NCI-H526 treated with DMSO at 0.1 percent for 48 hours (cell line): ENCODE results near the gene METTL1.

Experiments used
- DNase-seq: peaks from one replicate; lab custom pipeline; 2025; lab: John Stamatoyannopoulos, UW

METTL1 gene

GRCh38 chr12:57737467-57738460 lies 34.1 kb downstream of the METTL1 start:
- no peak for DNase-seq

GRCh38 chr12:57736741-57737466 lies 35.0 kb downstream of the METTL1 start:
- no peak for DNase-seq

GRCh38 chr12:57735952-57736740 lies 35.8 kb downstream of the METTL1 start:
- no peak for DNase-seq

- DNase-seq: no peak
Observed at GRCh38 chr12:57735198-57735855, 36.6 kb downstream of the METTL1 start.

- no peak for DNase-seq
Observed at GRCh38 chr12:57734591-57734990, 37.3 kb downstream of the METTL1 start.

GRCh38 chr12:57733928-57734327 lies 38.0 kb downstream of the METTL1 start:
- DNase-seq: no peak

- no peak for DNase-seq
Observed at GRCh38 chr12:57732726-57733593, 38.9 kb downstream of the METTL1 start.

- no peak for DNase-seq
Observed at GRCh38 chr12:57732270-57732669, 39.6 kb downstream of the METTL1 start.

GRCh38 chr12:57731411-57732080 lies 40.4 kb downstream of the METTL1 start:
- no peak for DNase-seq

- no peak for DNase-seq
Observed at GRCh38 chr12:57730336-57731067, 41.4 kb downstream of the METTL1 start.

GRCh38 chr12:57729321-57729844 lies 42.5 kb downstream of the METTL1 start:
- no peak for DNase-seq

- DNase-seq: no peak
Observed at GRCh38 chr12:57727758-57728395, 44.0 kb downstream of the METTL1 start.

GRCh38 chr12:57726884-57727757 lies 44.8 kb downstream of the METTL1 start:
- DNase-seq: no peak

GRCh38 chr12:57726151-57726883 lies 45.6 kb downstream of the METTL1 start:
- peak; percentile 82 for DNase-seq

GRCh38 chr12:57725851-57726150 lies 46.1 kb downstream of the METTL1 start:
- DNase-seq: no peak

GRCh38 chr12:57724936-57725740 lies 46.8 kb downstream of the METTL1 start:
- no peak for DNase-seq
